HG03175 (cell line): ENCODE measurements around the gene ESYT1.
A peak's percentile ranks its signal among the peaks of the same experiment; 100 is the strongest.

Source experiments
- ATAC-seq: cut with Tn5 transposase; IDR thresholded peaks from one replicate; pipeline ENCODE4 v1.9.1; 2021; ENCODE audit warnings: mild to moderate bottlenecking, moderate library complexity; ENCODE audit not compliant: unreplicated experiment

Gene ESYT1

DNA sequence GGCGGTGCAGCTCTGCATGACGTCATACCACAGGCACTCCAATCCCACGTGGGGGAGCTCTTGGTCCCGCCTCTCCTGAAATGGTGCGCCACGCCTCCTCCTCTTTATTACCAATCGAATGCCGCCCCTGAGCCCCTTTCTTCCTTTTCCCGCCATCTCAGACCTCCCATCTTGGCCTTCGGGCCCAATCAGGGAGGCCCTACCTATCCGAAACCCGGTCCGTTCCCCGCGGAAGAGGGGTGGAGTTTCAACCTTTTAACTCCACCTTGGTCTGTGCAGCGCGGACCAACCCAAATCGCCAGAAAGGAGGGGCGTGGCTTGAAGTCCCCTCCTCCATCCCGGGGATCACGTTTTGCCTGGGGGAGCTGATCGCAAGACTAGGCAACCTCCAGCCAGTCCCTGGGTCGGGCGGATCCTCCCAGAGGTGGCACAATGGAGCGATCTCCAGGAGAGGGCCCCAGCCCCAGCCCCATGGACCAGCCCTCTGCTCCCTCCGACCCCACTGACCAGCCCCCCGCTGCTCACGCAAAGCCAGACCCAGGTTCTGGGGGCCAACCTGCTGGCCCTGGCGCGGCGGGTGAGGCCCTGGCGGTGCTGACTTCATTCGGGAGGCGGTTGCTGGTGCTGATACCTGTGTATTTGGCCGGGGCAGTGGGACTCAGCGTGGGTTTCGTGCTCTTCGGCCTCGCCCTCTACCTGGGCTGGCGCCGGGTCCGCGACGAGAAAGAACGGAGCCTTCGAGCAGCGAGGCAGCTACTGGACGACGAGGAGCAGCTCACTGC, at the start of gene ESYT1:
Gene ESYT1 (plus strand): TSS at position 380 of the 782 bp plus-strand sequence. CDS start 53 bp downstream, at position 433.
- peak; percentile 89 for ATAC-seq

- no peak for ATAC-seq
These were observed 49.6 kb upstream of the ESYT1 start for GRCh38 chr12:56078427-56078826.

DNA sequence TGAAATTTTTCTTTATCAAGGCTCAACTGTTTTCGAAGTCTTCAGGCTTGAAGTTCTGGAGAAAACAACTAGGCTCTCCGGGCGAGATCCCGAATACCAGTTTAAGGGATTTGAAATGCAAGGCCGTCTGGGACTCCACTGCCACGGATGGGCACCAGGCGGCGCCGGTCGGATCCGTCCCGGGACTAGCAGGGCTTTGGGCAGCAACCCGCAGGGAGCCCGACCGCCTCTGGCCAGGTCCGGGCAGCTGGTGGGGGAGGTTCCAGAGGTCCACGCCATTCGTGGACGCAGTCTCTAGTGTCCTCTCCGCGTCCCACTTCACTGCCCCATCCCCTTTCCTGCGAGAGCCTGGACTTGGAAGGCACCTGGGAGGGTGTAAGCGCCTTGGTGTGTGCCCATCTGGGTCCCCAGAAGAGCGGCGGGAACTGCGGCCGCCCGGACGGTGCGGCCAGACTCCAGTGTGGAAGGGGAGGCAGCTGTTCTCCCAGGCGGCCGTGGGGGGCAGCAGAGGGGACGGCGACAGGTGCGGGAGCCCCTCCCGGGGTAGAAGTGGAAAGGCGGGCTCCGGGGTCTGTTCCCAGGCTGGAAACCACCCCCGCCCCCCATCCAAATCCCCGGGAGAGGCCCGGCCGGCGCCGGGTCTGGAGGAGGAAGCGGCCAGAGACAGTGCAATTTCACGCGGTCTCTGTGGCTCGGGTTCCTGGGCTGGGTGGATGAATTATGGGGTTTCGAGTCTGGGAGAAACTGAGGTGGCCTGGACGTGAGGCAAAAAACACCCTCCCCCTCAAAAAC, 48.9 kb upstream of the ESYT1 start:
- peak; percentile 72 for ATAC-seq

- no peak for ATAC-seq
These were observed 48.1 kb upstream of the ESYT1 start, which contains the start of gene ERBB3 for GRCh38 chr12:56079723-56080555. Gene ERBB3, plus strand, starts transcription at chr12:56080165. Its CDS starts 136 bp downstream, at chr12:56080301.

- ATAC-seq: no peak
These were observed 47.4 kb upstream of the ESYT1 start for GRCh38 chr12:56080556-56081138.

- no peak for ATAC-seq
These were observed 46.4 kb upstream of the ESYT1 start for GRCh38 chr12:56081393-56082347.

GRCh38 chr12:56082382-56082781, 45.7 kb upstream of the ESYT1 start:
- no peak for ATAC-seq

DNA sequence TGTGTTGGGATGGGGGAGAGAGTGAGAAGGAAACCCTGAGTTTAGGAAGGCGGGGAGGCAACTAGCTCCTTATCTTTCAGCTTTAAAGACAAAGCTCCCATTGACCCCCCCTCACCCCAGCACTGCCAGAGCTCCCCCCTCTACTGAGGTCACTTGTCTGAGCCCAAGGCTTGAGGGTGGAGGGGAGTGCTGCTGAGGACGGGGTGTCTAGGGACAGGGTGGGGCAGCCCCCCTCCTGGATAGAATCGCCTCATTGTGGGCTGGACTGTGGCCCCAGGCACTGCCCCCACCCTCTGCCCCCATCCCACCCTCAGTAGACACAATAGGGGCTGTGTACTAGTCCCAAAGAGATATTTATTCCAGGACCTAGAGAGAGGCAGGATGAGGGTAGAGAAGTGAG, 45.1 kb upstream of the ESYT1 start:
- no peak for ATAC-seq

DNA sequence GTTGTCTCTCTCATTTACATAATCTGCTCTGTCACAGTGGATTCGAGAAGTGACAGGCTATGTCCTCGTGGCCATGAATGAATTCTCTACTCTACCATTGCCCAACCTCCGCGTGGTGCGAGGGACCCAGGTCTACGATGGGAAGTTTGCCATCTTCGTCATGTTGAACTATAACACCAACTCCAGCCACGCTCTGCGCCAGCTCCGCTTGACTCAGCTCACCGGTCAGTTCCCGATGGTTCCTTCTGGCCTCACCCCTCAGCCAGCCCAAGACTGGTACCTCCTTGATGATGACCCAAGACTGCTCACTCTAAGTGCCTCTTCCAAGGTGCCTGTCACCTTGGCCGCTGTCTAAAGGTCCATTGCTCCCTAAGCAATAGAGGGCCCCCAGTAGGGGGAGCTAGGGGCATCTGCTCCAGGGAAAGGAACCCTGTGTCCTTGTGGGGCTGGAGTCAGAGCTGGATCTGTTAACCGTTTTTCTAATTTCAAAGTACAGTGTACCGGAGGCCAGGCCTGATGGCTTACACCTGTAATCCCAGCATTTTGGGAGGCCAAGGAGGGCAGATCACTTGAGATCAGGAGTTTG, 43.0 kb upstream of the ESYT1 start:
- no peak for ATAC-seq

- ATAC-seq: no peak
These were observed 42.0 kb upstream of the ESYT1 start for GRCh38 chr12:56086096-56086495.

DNA sequence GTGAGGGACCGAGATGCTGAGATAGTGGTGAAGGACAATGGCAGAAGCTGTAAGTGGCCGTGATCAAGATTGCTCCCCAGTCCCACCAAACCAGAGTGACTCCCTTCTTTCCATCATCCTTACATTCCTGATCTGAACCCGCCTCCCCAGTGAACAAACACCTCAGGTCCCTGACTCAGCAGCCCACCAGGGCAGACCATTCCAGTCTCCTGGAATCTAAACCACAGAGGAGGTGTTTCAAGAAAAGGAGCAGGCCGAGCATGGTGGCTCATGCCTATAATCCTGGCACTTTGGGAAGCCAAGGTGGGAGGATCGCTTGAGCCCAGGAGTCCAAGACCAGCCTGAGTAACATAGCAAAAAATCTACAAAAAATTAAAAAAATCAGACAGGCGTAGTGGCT, 41.5 kb upstream of the ESYT1 start:
- no peak for ATAC-seq

DNA sequence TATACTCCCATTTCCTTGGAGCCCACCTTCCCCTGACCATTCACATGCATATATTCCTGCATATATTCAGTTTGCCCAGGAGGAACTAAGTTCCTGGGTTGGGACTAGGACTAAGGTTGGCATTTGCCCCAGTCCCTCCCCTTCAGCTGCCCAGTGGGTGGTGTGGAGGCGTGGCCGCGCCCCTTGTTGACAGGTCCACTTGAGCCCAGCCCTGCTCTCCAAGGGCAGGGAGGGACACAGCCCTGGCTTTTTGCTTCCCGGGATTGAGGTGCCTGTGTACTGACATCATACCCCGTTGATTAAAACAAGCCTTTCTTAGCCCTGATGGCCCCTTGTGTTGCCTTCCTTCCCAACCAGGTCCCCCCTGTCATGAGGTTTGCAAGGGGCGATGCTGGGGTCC, 40.8 kb upstream of the ESYT1 start:
- ATAC-seq: no peak

GRCh38 chr12:56097738-56098137, 30.3 kb upstream of the ESYT1 start:
- no peak for ATAC-seq

DNA sequence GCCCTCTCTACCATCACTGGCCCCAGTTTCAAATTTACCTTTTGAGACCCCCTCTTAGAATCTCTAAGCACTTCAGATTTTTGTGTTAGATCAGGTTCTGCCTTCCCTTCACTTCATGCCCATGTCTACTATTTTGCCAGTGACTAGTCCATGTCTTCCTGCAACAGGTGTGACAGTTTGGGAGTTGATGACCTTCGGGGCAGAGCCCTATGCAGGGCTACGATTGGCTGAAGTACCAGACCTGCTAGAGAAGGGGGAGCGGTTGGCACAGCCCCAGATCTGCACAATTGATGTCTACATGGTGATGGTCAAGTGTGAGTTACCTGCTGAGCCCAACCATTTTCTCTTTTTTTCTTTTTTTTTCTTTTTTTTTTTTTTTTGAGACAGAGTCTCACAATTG, 29.5 kb upstream of the ESYT1 start:
- no peak for ATAC-seq

- ATAC-seq: no peak
These were observed 28.3 kb upstream of the ESYT1 start for GRCh38 chr12:56099787-56100186.

- ATAC-seq: no peak
These were observed 27.0 kb upstream of the ESYT1 start for GRCh38 chr12:56101045-56101444.

DNA sequence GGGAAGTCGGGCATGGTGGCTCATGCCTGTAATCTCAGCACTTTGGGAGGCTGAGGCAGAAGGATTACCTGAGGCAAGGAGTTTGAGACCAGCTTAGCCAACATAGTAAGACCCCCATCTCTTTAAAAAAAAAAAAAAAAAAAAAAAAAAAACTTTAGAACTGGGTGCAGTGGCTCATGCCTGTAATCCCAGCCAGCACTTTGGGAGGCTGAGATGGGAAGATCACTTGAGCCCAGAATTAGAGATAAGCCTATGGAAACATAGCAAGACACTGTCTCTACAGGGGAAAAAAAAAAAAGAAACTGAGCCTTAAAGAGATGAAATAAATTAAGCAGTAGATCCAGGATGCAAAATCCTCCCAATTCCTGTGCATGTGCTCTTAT, 25.4 kb upstream of the ESYT1 start:
- ATAC-seq: no peak

- no peak for ATAC-seq
These were observed 24.9 kb upstream of the ESYT1 start for GRCh38 chr12:56103066-56103711.

- no peak for ATAC-seq
These were observed 24.3 kb upstream of the ESYT1 start for GRCh38 chr12:56103823-56104108.
